HG03039 (cell line): Measurements from ENCODE around the gene ATL2.
"Not testable (repeated sequence)": the region's sequence is repeated elsewhere in the genome, so short reads cannot be mapped to it uniquely, and the experiment has no call there.

Source experiments
- ATAC-seq: cut with Tn5 transposase; IDR thresholded peaks from one replicate; pipeline ENCODE4 v1.9.1; 2021; ENCODE audit warnings: mild to moderate bottlenecking, moderate library complexity; ENCODE audit not compliant: unreplicated experiment

ATL2 gene

DNA sequence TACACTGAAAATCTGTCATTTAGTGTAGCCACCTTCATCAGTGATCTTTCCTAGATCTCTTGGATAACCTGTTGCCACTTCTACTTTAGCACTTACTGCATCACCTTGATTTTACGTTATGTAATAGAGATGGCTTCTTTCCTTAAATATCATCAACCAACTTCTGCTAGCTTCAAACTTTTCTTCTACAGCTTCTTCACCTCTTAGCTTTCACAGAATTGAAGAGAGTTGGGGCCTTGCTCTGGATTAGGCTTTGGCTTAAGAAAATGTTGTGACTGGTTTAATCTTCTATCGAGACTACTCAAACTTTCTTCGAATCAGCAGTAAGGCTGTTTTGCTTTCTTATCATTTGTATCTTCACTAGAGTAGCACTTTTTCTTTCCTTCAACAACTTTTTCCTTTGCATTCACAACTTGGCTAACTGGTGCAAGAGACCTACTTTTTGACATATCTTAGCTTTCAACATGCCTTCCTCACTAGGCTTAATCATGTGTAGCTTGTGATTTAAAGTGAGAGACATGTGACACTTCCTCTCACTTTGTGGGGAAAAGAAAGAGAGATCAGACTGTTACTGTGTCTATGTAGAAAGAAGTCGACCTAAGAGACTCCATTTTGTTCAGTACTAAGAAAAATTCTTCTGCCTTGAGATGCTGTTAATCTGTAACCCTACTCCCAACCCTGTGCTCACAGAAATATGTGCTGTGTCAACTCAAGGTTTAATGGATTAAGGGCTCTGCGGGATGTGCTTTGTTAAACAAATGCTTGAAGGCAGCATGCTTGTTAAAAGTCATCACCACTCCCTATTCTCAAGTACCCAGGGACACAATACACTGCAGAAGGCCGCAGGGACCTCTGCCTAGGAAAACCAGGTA is 99.6 kb downstream of the ATL2 start:
- no peak for ATAC-seq

DNA sequence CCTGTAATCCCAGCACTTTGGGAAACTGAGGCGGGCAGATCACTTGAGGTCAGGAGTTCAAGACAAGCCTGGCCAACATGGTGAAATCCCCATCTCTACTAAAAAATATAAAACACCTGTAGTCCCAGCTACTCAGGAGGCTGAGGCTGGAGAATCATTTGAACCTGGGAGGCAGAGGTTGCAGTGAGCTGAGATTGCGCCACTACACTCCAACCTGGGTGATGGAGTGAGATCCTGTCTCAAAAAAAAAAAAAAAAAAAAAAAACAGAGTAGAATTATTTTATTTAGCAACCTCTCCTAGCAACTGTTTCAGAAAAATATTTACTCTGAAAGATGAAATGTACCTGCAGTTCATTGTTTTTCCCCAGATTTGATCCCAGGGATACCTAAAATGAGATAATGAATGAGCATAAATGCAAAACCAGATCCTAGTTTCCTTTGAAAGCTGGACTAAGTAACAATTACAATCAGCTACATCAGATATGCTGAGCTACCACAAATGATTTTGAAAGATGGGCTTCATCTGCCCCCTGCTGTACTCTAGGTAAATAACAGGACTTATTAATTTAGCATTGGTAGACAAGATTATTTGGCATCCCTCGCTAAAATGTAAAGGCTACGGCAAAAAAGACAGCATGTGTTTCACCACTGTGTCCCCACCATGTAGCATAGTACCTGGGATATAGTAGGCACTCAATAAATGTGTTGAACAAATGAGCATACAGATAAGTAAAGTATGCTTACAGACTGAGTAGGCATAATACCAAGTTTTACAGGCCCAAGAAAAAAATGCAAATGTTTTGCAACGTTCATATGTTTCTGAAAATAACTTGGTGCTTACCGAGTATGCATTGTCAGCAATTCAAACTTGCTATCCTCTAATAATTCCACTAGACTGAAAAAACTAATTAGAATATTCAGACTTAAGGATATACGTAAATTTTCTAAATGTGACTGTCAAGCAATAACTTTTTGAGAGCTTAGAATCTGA is 102.5 kb downstream of the ATL2 start:
- ATAC-seq, result no peak

DNA sequence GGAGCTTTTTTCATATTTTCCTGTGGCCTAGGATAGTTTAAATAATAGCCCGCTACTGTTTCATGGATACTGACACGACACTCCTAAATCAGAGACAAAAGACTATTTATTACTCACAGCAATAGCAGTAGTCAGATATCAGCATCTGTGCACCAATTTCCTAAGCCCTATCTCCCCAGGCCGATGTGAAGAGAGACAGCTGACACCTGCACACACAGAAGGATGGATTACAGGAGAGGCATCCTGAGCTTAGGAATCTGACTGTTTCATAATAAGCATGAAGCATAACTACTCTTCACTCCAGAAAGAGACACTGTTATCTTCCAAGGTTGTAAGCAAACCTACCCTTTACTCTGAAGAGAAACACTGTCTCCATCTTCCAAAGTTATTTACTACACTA is 105.4 kb downstream of the ATL2 start:
- no peak for ATAC-seq

DNA sequence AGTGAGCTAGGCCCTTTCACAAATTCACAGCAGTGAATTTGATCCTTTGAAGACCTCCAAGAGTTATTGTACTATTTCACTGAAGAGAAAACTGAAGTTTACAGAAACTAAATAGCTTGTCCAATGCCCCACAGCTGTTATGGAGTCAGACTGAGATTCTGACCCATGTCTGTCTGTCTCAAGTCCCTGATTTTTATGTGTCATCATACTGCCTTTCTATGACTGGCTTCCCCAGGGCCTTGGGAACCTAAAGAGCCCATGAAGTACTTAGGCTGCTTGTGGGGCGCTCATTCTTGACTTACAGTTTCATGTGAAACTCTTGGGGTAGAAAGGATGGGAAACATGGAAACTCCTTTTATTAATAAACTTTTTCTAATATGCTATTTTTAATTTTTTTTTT is 107.7 kb downstream of the ATL2 start:
- ATAC-seq, result no peak

DNA sequence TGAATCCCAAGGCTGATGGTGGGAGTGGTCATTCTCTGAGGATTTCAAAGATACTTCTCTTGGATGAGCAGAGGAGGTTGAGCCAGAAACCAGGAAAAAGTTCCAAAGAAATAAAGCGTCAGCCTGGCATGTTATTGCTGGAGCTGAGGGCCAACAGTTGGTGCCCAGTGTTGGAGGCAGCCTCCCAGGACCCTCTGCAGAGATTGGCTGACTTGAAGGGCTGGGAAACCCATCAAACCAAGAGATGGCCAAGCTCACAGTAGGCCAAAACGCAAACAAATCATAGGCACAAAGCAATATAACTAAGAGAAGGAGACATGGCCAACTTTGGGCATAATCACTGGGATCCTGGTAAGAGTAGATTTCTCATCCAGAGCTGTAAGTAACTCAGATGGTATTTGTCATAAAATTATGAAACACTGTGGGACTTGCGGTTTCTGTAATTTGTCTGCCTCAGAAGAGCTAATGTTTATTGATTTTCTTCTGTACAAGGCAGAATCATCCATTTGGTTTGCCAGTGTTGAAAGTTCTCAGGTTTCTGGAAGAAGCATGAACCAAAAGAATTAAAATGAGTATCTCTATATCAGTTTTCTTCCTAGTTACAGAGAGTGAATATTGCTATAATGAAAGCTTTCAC is 108.3 kb downstream of the ATL2 start:
- ATAC-seq, result no peak

DNA sequence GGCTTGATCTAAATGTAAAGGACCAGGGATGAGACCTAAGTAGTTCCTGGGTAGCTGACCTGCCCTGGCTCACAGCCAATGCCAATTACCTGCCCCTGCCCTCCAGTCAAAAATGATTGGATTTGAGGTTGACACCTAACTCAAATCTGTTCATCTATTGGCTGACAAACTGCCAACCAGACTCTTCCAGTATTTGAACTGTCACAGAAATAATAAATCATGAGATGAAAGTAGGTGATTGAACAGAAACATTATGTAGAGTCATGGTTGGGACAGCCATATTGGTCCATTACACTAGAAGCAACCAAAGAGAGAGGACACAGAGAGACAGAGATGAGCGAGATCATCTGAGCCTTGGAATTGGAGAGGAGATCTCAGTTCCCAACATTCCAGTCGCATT is 109.1 kb downstream of the ATL2 start:
- ATAC-seq, result no peak

DNA sequence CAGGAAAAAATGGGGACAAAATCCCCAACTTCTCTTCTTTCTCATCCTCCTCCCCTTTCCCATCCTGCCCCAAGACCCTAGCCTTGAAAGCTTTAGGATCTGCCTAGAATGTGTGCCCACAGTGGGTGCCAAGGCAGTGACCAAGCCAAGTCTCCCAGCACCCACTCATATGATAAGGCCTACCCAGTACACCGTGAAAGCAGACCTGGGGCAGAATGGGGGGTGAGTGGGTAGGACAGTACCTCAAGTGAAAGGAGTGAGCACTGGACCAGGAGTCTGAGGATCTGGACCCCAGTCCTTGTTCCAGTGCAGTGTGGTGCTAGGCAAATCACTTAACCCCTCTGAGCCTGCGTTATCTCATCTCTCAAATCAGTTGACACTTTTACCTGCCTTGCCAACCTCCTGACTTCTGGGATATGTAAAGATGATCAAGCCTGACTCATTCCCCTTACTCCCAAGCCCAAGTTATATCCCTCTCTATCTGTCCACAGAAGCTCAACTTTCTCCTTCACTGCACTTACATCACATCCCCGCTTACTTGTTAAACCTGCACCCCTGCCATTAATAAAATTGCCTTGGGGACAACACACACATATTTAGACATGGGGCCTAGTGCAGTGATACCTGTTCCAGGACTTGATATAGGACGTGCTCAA is 109.7 kb downstream of the ATL2 start:
- ATAC-seq, result no peak

DNA sequence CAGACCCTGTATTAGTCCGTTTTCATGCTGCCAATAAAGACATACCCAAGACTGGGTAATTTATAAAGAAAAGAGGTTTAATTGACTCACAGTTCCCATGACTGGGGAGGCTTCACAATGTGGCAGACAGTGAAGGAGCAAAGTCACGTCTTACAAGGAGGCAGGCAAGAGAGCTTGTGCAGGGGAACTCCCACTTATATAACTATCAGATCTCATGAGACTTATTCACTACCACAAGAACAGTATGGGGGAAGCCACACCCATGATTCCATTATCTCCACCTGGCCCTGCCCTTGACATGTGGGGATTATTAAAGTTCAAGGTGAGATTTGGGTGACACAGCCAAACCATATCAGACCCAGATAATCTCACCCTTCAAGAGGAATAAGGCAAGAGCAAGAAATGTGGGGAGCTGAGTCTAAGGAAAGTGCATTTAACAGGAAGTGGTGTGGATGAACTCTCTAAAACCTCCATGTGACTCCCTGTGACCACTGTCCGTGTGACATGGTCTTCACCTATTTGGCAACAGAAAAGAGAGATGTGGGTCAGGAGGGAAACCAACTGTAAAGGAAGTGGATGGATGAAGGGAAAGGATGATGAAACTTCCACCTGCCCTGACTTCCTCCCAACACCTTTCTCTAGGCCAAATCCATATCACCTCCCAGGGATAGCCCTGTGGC is 110.6 kb downstream of the ATL2 start:
- ATAC-seq, result no peak

DNA sequence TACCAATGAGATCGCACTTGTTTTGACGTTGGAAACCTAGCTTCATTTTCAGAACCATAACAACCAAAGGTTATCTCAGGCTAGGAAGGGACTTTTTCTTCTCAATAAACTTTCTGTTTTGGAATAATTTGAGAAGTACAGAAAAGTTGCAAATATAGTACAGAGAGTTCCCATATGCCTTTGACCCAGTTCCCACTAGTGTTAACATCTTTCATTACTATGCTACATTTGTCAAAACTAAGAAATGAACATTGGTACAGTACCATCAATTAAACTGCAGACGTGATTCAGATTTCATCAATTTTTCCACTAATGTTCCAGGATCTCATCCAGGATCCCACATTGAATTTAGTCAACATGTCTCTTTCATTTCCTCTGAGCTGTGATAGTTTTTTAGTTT is 111.6 kb downstream of the ATL2 start:
- no peak for ATAC-seq

DNA sequence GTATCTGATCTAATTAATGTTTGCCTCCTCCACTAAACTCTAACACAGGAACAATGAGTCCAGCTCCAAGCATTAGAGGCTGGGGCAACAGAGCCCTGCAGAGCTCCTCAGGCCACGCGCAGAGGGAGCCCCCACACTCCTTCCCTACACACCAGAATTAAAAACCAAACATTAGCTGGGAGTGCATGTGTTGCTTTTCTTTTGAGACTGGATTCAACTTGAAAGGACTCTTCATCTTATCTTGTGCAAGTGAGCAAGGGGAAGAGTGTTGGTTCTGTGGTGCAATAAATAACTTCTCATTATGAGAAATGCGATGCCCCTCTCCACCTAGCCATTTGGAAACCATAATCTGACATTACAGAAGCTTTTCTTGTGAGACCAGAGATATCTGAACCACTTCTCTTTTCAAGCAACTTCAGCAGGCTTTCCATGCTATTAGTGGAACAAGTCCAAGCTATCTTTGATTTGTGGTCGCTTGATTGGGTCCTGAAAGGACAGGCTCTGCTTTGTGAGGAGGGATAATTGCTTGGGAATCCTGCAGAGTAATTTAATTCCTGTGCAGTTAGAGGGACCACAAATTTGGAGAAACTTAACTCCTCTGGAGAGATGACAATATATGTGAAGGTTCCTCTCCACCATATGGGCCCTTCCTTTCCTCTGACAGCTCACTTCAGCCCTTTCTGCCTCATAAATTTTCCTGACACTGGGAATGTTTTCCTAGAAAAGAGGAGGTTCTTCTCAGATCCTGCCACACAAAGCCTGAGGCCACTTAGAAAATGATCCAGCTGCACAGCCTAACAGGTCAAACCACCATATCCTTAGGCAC is 112.5 kb downstream of the ATL2 start:
- no peak for ATAC-seq

DNA sequence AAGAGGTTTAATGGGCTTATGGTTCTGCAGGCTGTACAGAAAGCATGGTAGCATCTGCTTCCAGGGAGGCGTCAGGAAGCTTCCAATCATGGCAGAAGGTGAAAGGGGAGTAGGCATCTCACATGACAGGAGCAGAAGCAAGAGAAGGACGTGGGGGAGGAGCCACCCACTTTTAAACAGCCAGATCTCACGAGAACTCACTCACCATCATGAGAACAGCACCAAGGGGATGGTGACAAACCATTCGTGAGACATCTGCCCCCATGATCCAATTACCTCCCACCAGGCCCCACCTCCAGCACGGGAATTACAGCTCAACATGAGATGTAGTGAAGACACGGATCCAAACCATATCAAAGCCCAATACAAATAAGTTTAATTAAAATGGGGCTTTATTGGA is 113.8 kb downstream of the ATL2 start:
- ATAC-seq, result no peak

DNA sequence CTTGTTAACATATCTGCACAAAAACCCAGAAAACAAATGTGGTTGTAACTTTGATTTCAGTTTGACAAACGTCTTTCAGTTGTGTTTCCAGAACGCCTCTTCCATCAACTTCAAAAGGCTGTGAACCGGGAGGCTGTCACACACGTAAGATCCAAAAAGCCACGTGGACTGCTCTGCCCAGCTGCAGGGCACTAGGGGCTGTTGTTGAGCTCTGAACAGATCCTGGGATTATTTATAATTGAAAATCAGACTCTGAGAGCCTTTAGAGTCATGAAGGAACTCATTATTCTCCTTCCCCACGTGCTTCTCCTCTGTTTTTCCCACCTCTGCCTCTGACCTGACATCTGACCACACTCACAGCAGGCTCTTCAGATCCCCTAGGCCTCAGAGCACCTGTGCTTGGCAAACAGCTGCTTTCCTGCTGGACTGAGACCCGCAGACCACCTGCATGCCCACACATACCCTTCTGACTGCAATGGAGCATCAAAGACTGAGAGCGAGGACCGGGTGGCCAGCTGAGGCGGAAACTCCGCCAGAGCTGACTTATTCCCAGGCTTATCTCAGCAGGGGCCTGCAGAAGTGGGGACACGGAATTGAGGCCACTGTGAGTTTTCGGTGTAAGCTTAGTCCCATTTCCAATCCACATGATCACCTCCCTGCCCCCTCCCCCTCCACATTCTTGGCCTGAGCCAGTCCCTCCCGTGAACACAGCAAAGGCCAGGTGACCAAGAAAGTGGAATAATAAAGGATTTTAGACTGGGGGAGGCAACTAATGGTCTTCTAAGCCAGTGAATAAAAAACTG is 114.8 kb downstream of the ATL2 start:
- ATAC-seq, result peak; percentile 39

DNA sequence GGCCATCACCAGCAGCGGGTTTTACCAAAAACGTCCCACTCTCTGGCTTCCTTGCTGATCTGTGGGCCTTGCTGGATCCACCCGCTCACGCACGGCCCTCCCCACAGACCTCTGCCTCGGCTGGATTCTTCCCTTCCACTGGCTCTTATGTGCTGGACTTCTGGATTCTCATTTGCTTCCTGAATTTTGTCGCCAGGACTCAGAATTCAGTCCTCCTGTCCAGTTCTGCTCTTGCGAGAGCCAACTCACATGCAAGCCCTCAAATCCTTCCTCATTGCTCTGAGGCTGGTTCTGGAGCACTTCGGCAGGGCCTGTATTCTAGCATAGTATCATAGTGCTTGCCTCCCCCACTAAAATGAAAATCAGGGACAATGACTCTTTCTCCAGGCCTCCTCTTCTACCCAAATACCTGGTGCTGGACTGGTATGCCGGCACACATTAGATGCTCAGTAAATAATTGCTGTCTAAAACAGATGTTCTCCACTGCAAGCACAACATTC is 115.5 kb downstream of the ATL2 start:
- ATAC-seq, result peak; percentile 6

DNA sequence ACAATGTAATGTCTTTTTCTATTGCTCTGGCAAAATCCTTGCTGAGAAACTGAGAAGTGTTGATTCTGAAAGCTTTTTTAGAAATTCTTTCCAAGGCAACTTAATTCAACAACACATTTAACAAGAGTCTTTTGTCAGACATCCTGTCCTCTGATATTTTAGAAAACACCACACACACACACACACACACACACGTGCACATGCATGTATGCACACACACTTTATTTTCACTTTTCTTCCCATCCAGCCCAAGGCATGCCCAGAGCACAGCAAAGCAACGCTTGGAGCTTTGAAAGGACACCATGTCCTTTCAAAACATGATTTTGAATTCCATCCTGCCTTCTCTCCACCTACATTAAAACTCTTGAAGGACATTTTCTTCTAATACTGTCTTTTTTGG is 116.1 kb downstream of the ATL2 start:
- ATAC-seq, result no peak

DNA sequence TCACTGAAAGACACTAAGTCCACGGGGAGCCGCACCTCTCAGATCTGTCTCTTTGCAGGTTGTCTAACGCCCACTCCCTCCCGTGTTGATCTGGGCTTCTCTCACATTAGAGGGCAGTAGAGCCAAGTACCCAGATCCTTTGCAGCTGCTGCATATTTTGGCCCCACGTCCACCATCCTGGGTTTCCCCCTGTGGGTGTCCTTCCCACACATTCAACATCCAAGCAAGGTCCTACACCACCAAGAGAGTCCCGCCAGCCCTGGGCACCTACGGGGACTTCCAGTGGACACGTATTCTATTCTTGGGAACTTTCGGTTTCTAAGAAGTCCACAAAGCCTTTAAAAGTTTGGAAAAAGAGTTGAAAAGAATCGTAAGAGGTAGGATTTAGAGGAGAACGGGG is 116.6 kb downstream of the ATL2 start:
- ATAC-seq, result no peak

DNA sequence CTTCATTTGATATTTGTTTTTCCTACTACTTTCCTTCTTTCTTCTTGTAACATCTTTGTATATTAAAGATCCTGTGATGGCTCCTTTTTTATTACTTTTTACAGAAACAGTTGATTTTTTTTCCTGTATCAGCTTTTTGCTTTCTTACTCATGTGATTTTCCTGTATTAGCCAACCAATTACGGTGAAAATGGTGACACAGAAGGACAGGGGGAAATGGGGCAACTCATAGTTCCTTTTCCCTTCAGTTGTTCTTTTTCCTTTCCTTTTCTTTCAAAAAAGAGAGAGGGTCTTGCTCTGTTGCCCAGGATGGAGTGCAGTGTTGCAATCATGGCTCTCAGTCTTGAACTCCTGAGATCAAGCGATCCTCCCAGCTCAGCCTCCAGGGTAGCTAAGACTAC is 117.8 kb downstream of the ATL2 start:
- ATAC-seq, result no peak

DNA sequence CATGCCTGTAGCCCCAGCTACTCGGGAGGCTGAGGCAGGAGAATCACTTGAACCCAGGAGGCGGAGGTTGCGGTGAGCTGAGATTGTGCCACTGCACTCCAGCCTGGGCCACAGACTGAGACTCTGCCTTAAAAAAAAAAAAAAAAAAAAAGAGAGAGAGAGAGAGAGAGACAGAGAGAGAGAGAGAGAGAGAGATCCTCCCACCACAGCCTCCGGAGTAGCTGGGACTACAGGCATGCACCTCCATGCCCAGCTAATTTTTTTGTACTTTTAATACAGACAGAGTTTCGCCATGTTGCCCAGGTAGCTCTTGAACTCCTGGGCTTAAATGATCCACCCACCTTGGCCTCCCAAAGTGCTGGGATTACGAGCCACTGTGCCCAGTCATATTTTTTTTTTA is 119.4 kb downstream of the ATL2 start:
- not testable (repeated sequence) for ATAC-seq

DNA sequence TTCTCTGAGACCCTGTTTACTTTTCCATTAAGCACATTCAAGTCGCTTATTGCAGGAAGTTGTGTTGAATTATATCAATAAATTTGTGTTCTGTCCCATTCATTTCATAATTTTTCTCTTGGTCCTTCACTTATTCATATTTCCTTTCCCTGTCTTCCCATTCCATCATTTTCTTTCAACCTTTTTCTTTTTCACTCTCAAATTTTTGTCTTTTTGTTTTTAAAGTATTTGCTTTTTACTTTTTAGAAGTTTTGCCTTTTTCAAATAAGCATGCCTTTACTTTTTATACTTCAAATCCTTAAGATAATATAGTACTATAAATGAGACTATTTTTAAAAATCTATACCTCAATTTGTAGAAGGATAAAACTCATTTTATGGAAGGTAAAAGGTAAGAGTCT is 120.5 kb downstream of the ATL2 start:
- ATAC-seq, result no peak
